ENCODE data around the gene PCDHGB3. TPM values are rescaled to one million over a fixed set of nuclear protein-coding genes. Genes with fewer than 3 reads are reported as not detected.

The PCDHGB3 gene
- polyA plus RNA-seq, 1 donor from 2014 or later, result not detected

GRCh38 chr5:141363952-141364660, 5.9 kb upstream of the PCDHGB3 start, which contains the start of gene PCDHGA5:
Gene PCDHGA5, plus strand, starts transcription at chr5:141364162. Its CDS starts 169 bp downstream, at chr5:141364331.
- Histone ChIP-seq H3K9me3 (ENCODE audit: low read length) (peaks cover 38% of the 10 kb centered on the region), H2AFZ (ENCODE audit: low read depth, low read length) (no peak within 1 kb of the TSS), H3K79me2 (replicated peaks; ENCODE audit: insufficient read depth, low read length) (no peaks in the 10 kb centered on the region), H3K4me3 (ENCODE audit: low read length) (no peak within 1 kb of the TSS), H3F3A (ENCODE audit: insufficient read depth, low read length, poor library complexity, severe bottlenecking) (no peaks in the 10 kb centered on the region), H3K4me2 (ENCODE audit: low read length) (no peak within 1 kb of the TSS), H4K20me1 (ENCODE audit: insufficient read depth) (no peaks in the 10 kb centered on the region), H3K27ac (ENCODE audit: low read length) (no peak within 1 kb of the TSS), H3K27me3 (ENCODE audit: insufficient read depth, low read depth, low read length) (no peaks in the 10 kb centered on the region), H3K36me3 (ENCODE audit: insufficient read depth, low read length) (no peaks in the 10 kb centered on the region), H3K9ac (ENCODE audit: low read length) (no peak within 1 kb of the TSS), H3K9me2 (ENCODE audit: insufficient read depth, low read length) (no peaks in the 10 kb centered on the region)
- TF ChIP-seq POLR2AphosphoS5 (IDR thresholded peaks at IDR 0.05), result no peak
- TF ChIP-seq REST (IDR thresholded peaks at IDR 0.05; ENCODE audit: borderline replicate concordance), result no peak
- no peak for TF ChIP-seq SMC3 (conservative IDR thresholded peaks at IDR 0.05; ENCODE audit: poor library complexity)
- no peak for TF ChIP-seq RAD21 (conservative IDR thresholded peaks at IDR 0.05)
- no peak for TF ChIP-seq EZH2 (IDR thresholded peaks at IDR 0.05; ENCODE audit: borderline replicate concordance, insufficient read depth, low read length, poor library complexity, severe bottlenecking)
- no peak for TF ChIP-seq TAF1 (IDR thresholded peaks at IDR 0.05; ENCODE audit: low read depth)
- no peak for TF ChIP-seq CTCF (IDR thresholded peaks at IDR 0.05; ENCODE audit: poor library complexity, severe bottlenecking)
- TF ChIP-seq MXI1 (conservative IDR thresholded peaks at IDR 0.05; ENCODE audit: poor library complexity, severe bottlenecking), result no peak
- no peak for TF ChIP-seq EP300 (conservative IDR thresholded peaks at IDR 0.05; ENCODE audit: poor library complexity, severe bottlenecking)

GRCh38 chr5:141366016-141366896, 3.8 kb upstream of the PCDHGB3 start:
- TF ChIP-seq RAD21 (conservative IDR thresholded peaks at IDR 0.05) (no peak), EZH2 (IDR thresholded peaks at IDR 0.05; ENCODE audit: borderline replicate concordance, insufficient read depth, low read length, poor library complexity, severe bottlenecking) (no peak), REST (IDR thresholded peaks at IDR 0.05; ENCODE audit: borderline replicate concordance) (no peak), CTCF (IDR thresholded peaks at IDR 0.05; ENCODE audit: poor library complexity, severe bottlenecking) (no peak)
- Histone ChIP-seq H3K27ac (ENCODE audit: low read length) (no peak overlapping the region), H3K9me2 (ENCODE audit: insufficient read depth, low read length) (no peaks in the 10 kb centered on the region), H3K4me2 (ENCODE audit: low read length) (no peak overlapping the region), H3K4me3 (ENCODE audit: low read length) (no peak overlapping the region), H3K36me3 (ENCODE audit: insufficient read depth, low read length) (no peaks in the 10 kb centered on the region), H3K9me3 (ENCODE audit: low read length) (peaks cover 38% of the 10 kb centered on the region), H3K9ac (ENCODE audit: low read length) (no peak overlapping the region), H4K20me1 (ENCODE audit: insufficient read depth) (no peaks in the 10 kb centered on the region), H2AFZ (ENCODE audit: low read depth, low read length) (no peak overlapping the region), H3K27me3 (ENCODE audit: insufficient read depth, low read depth, low read length) (no peaks in the 10 kb centered on the region), H3F3A (ENCODE audit: insufficient read depth, low read length, poor library complexity, severe bottlenecking) (no peaks in the 10 kb centered on the region), H3K79me2 (replicated peaks; ENCODE audit: insufficient read depth, low read length) (no peaks in the 10 kb centered on the region)

Measured in neural cell (in vitro differentiated cells).